H9 (cell line): Measurements from ENCODE around the gene CXCR5. TPM values are rescaled to one million over a fixed set of nuclear protein-coding genes. Genes with fewer than 3 reads are reported as not detected.

ENCODE experiments used
- DNase-seq: peaks from one replicate; pipeline ENCODE4 v3.0.0-alpha.2; 2017
- H2AFZ ChIP-seq: one replicate; pipeline ENCODE4 v1.6.1; 2013; ENCODE audit warnings: mild to moderate bottlenecking, low read length, control low read depth, moderate library complexity
- H2AK5ac ChIP-seq: 2 replicates; pipeline ENCODE4 v1.6.1; 2013; ENCODE audit warnings: low read length, control low read depth, mixed read lengths; ENCODE audit not compliant: insufficient read length
- H2BK120ac ChIP-seq: one replicate; pipeline ENCODE4 v1.6.1; 2013; ENCODE audit warnings: low read depth, mild to moderate bottlenecking, low read length, control low read depth, inconsistent platforms; ENCODE audit not compliant: poor library complexity, severe bottlenecking
- H2BK12ac ChIP-seq: 2 replicates; pipeline ENCODE4 v1.6.1; 2013; ENCODE audit warnings: low read length, control low read depth, mixed read lengths, low read depth; ENCODE audit not compliant: insufficient read length
- H2BK15ac ChIP-seq: 2 replicates; pipeline ENCODE4 v1.6.1; 2013; ENCODE audit warnings: low read depth, low read length, control low read depth
- H2BK20ac ChIP-seq: one replicate; pipeline ENCODE4 v1.6.1; 2013; ENCODE audit warnings: low read depth, mild to moderate bottlenecking, low read length, control low read depth, inconsistent platforms; ENCODE audit not compliant: poor library complexity, severe bottlenecking
- H2BK5ac ChIP-seq: 2 replicates; pipeline ENCODE4 v1.6.1; 2013; ENCODE audit warnings: low read length, control low read depth, mixed read lengths; ENCODE audit not compliant: insufficient read length
- H3K14ac ChIP-seq: 2 replicates; pipeline ENCODE4 v1.6.1; 2013; ENCODE audit warnings: low read length, control low read depth; ENCODE audit not compliant: insufficient read depth
- H3K18ac ChIP-seq: 2 replicates; pipeline ENCODE4 v1.6.1; 2013; ENCODE audit warnings: low read depth, mild to moderate bottlenecking, mixed read lengths, low read length, control low read depth; ENCODE audit not compliant: insufficient read length
- H3K23ac ChIP-seq: 2 replicates; pipeline ENCODE4 v1.6.1; 2013; ENCODE audit warnings: low read length, control low read depth, mixed read lengths, low read depth; ENCODE audit not compliant: insufficient read length
- H3K23me2 ChIP-seq: 2 replicates; pipeline ENCODE4 v1.6.1; 2013; ENCODE audit warnings: low read depth, mild to moderate bottlenecking, mixed read lengths, low read length, control low read depth; ENCODE audit not compliant: insufficient read length, poor library complexity, severe bottlenecking
- H3K27ac ChIP-seq: 2 replicates; pipeline ENCODE4 v1.5.1; 2013; ENCODE audit warnings: low read length, control low read depth, mixed read lengths, low read depth; ENCODE audit not compliant: insufficient read length
- H3K27me3 ChIP-seq: 2 replicates; pipeline ENCODE4 v1.6.1; 2013; ENCODE audit warnings: low read length, control low read depth, inconsistent platforms; ENCODE audit not compliant: insufficient read depth
- H3K4ac ChIP-seq: 2 replicates; pipeline ENCODE4 v1.6.1; 2013; ENCODE audit warnings: low read depth, mild to moderate bottlenecking, control low read depth, inconsistent platforms, low read length, moderate library complexity
- H3K4me1 ChIP-seq: 2 replicates; pipeline ENCODE4 v1.6.1; 2013; ENCODE audit warnings: low read length, control low read depth, inconsistent platforms; ENCODE audit not compliant: insufficient read depth
- H3K4me2 ChIP-seq: 2 replicates; pipeline ENCODE4 v1.6.1; 2013; ENCODE audit warnings: low read length, control low read depth, mixed read lengths; ENCODE audit not compliant: insufficient read length, insufficient read depth
- H3K56ac ChIP-seq: 2 replicates; pipeline ENCODE4 v1.6.1; 2013; ENCODE audit warnings: low read depth, mild to moderate bottlenecking, mixed read lengths, low read length, control low read depth; ENCODE audit not compliant: insufficient read length
- H3K79me1 ChIP-seq: 2 replicates; pipeline ENCODE4 v1.6.1; 2013; ENCODE audit warnings: low read depth, mild to moderate bottlenecking, moderate library complexity, low read length, control low read depth, inconsistent platforms; ENCODE audit not compliant: insufficient read depth, poor library complexity, severe bottlenecking
- H3K79me2 ChIP-seq: 2 replicates; pipeline ENCODE4 v1.6.1; 2013; ENCODE audit warnings: low read length, control low read depth, inconsistent platforms; ENCODE audit not compliant: insufficient read depth
- H3K9ac ChIP-seq: 2 replicates; pipeline ENCODE4 v1.6.1; 2013; ENCODE audit warnings: low read length, control low read depth, mixed read lengths; ENCODE audit not compliant: insufficient read length; ENCODE audit errors: extremely low read depth
- H3K9me3 ChIP-seq: one replicate; pipeline ENCODE4 v1.6.1; 2013; ENCODE audit warnings: low read depth, low read length, inconsistent platforms; ENCODE audit not compliant: control insufficient read depth
- H3T11ph ChIP-seq: one replicate; pipeline ENCODE4 v1.6.1; 2013; ENCODE audit warnings: mild to moderate bottlenecking, low read length, control low read depth, inconsistent platforms
- H4K20me1 ChIP-seq: one replicate; pipeline ENCODE4 v1.6.1; 2013; ENCODE audit not compliant: control insufficient read depth, insufficient read length, insufficient read depth
- H4K5ac ChIP-seq: 2 replicates; pipeline ENCODE4 v1.6.1; 2013; ENCODE audit warnings: low read depth, mild to moderate bottlenecking, mixed read lengths, low read length, control low read depth; ENCODE audit not compliant: insufficient read length
- H4K8ac ChIP-seq: replicated peaks from 2 replicates; pipeline ENCODE4 v1.6.1; 2013; ENCODE audit warnings: low read length, control low read depth, mixed read lengths, low read depth; ENCODE audit not compliant: insufficient read length
- H4K91ac ChIP-seq: 2 replicates; pipeline ENCODE4 v1.6.1; 2013; ENCODE audit warnings: low read depth, mild to moderate bottlenecking, moderate library complexity, mixed read lengths, low read length, control low read depth; ENCODE audit not compliant: insufficient read length
- H3K27ac Mint-ChIP-seq, 3 experiments: 2 replicates in 2 of 3; 3 replicates in 1 of 3; pipeline ENCODE4 v1.8.0; 2020 to 2021; ENCODE audit warnings: mixed read lengths in 3 of 3, mild to moderate bottlenecking in 1 of 3, moderate library complexity in 1 of 3
- H3K27me3 Mint-ChIP-seq: 2 replicates; pipeline ENCODE4 v1.8.0; 2021; ENCODE audit warnings: low read depth, mild to moderate bottlenecking, moderate library complexity, mixed read lengths
- H3K36me3 Mint-ChIP-seq, 3 experiments: 2 replicates in 2 of 3; 3 replicates in 1 of 3; pipeline ENCODE4 v1.8.0; 2020 to 2021; ENCODE audit warnings: low read depth in 3 of 3, mixed read lengths in 3 of 3; ENCODE audit not compliant: insufficient read depth in 1 of 3
- H3K4me1 Mint-ChIP-seq, 2 experiments: 2 replicates each; pipeline ENCODE4 v1.8.0; 2020; ENCODE audit warnings: mixed read lengths in 2 of 2
- H3K4me3 Mint-ChIP-seq, 2 experiments: 2 replicates in 1 of 2; 3 replicates in 1 of 2; pipeline ENCODE4 v1.8.0; 2020 to 2021; ENCODE audit warnings: mild to moderate bottlenecking in 2 of 2, mixed read lengths in 2 of 2, moderate library complexity in 1 of 2
- H3K9me3 Mint-ChIP-seq, 2 experiments: 2 replicates in 1 of 2; 3 replicates in 1 of 2; pipeline ENCODE4 v1.8.0; 2020; ENCODE audit warnings: mild to moderate bottlenecking in 2 of 2, mixed read lengths in 2 of 2, moderate library complexity in 1 of 2
- WGBS: extraction: QIAGEN DNeasy Blood & Tissue Kit; methylation state at CpG from one replicate; pipeline ENCODE4 v1.1.7; 2013; ENCODE audit warnings: missing lambda C conversion rate, low lambda C conversion rate, mixed read lengths; ENCODE audit not compliant: insufficient read length; ENCODE audit errors: extremely low coverage; 5-methylcytosine and 5-hydroxymethylcytosine counted together
- total RNA-seq: library from RNA; stranded (reverse); gene quantifications from 2 replicates; pipeline ENCODE4 v1.2.1, GENCODE V29; 2021
- TF ChIP-seq, protein P1 (sequence below): fragments of 200-600 bp; sonication (generic); conservative IDR thresholded peaks from 3 replicates; pipeline ENCODE4 v1.8.0; 2021; ENCODE audit warnings: antibody characterized with exemption, mild to moderate bottlenecking

The CXCR5 gene
- total RNA-seq, 1 experiment from 2014 or later: 0.07 TPM

DNA sequence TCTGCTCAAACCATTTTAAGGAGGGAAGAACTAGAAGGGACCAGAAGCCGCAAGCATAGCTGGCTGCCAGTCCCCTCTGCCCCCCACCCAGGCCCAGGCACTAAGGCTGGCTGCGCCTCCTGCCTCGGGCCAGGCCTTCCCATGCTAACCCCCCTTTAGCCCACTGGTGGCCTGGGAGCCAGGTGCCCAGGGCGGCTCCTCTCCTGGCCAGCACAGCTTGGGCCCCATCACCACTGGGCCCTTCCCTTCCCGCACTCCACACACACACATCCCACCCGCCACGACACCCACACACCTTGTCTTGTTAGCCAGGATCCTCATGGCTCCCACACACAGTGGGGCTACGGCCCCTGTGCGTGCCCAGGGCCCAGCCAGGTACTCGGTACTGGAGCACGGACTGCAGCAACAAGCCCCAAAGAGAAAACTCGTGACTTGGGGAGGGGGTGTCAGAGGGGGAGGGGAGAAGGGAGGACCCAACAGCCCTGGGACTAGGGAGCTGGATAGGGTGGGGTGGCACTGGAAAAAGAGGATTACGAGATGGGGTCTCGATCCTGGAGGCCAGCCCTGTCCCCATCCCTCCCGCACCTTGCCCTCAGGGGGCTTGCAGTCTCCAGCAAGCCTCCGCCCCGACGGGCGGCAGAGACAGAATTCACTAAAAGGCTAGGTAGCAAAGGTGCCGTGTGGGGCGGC, 26.1 kb downstream of the CXCR5 start:
- H2BK120ac ChIP-seq: no peak overlapping the region
- no peaks in the 10 kb centered on the region for H3K9me3 ChIP-seq
- H2BK5ac ChIP-seq: no peak overlapping the region
- H4K91ac ChIP-seq: peak overlapping the region; percentile 47
- H2AK5ac ChIP-seq: no peak overlapping the region
- peak overlapping the region; percentile 85 for H2BK12ac ChIP-seq
- H4K8ac ChIP-seq: no peak overlapping the region
- no peaks in the 10 kb centered on the region for H3K27me3 Mint-ChIP-seq
- peak overlapping the region; percentile 7 for H3K27ac ChIP-seq
- no peak overlapping the region for H2AFZ ChIP-seq
- H3K4me3 Mint-ChIP-seq: peak overlapping the region; percentile 59 to 76
- peaks cover 2% of the 10 kb centered on the region; the same call in 1 of the 2 replicates for H3K4me1 ChIP-seq
- no peak overlapping the region for H2BK15ac ChIP-seq
- H3K27me3 ChIP-seq: no peaks in the 10 kb centered on the region
- peaks cover 14% of the 10 kb centered on the region for H3K23me2 ChIP-seq
- no peaks in the 10 kb centered on the region; a peak in 1 of 5 replicates for H3K9me3 Mint-ChIP-seq
- no peaks in the 10 kb centered on the region; the same call in 1 of the 2 replicates for H3K79me2 ChIP-seq
- H3K9ac ChIP-seq: peak overlapping the region; percentile 62
- peak; percentile 53 for DNase-seq
- TF ChIP-seq, protein P1, sequence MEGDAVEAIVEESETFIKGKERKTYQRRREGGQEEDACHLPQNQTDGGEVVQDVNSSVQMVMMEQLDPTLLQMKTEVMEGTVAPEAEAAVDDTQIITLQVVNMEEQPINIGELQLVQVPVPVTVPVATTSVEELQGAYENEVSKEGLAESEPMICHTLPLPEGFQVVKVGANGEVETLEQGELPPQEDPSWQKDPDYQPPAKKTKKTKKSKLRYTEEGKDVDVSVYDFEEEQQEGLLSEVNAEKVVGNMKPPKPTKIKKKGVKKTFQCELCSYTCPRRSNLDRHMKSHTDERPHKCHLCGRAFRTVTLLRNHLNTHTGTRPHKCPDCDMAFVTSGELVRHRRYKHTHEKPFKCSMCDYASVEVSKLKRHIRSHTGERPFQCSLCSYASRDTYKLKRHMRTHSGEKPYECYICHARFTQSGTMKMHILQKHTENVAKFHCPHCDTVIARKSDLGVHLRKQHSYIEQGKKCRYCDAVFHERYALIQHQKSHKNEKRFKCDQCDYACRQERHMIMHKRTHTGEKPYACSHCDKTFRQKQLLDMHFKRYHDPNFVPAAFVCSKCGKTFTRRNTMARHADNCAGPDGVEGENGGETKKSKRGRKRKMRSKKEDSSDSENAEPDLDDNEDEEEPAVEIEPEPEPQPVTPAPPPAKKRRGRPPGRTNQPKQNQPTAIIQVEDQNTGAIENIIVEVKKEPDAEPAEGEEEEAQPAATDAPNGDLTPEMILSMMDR: no peak
- H2BK20ac ChIP-seq: no peak overlapping the region
- no peak overlapping the region for H3K56ac ChIP-seq
- no peak overlapping the region for H4K5ac ChIP-seq
- peak overlapping the region; percentile 37 for H3K14ac ChIP-seq
- H3K23ac ChIP-seq: no peak overlapping the region
- H4K20me1 ChIP-seq: no peaks in the 10 kb centered on the region
- no peaks in the 10 kb centered on the region for H3K79me1 ChIP-seq
- peak overlapping the region; percentile 95 to 99 (median 96) for H3K27ac Mint-ChIP-seq
- H3K4me1 Mint-ChIP-seq: peaks cover 53 to 65% of the 10 kb centered on the region in 2 experiments
- WGBS: no CpG with 5 or more reads among the region's 21 CpGs
- H3K4ac ChIP-seq: no peak overlapping the region; the same call in 1 of the 2 replicates
- peak overlapping the region; percentile 89 for H3K18ac ChIP-seq
- peaks cover 13 to 36% (median 28%) of the 10 kb centered on the region in 3 experiments for H3K36me3 Mint-ChIP-seq
- peak overlapping the region; percentile 65 for H3K4me2 ChIP-seq
- no peak overlapping the region for H3T11ph ChIP-seq
